ENCODE results near the gene PCDHGB5. TPM values are rescaled to one million over a fixed set of nuclear protein-coding genes. Genes with fewer than 3 reads are reported as not detected.
"Not testable (repeated sequence)": the region's sequence is repeated elsewhere in the genome, so short reads cannot be mapped to it uniquely, and the experiment has no call there.

PCDHGB5 gene
- total RNA-seq (2014; rRNA removed; shearing (Covaris generic)): not detected in 2 replicates

GRCh38 chr5:141397756-141398551 is at the start of gene PCDHGB5:
TSS of gene PCDHGB5 (plus strand) at chr5:141397947. CDS start at chr5:141398128, 181 bp downstream.
- peak; percentile 5 for DNase-seq (ENCODE audit: low spot score)
- in situ Hi-C loops (cut with HindIII; ENCODE audit: low sequenced_read_pairs): not testable (repeated sequence)

DNA sequence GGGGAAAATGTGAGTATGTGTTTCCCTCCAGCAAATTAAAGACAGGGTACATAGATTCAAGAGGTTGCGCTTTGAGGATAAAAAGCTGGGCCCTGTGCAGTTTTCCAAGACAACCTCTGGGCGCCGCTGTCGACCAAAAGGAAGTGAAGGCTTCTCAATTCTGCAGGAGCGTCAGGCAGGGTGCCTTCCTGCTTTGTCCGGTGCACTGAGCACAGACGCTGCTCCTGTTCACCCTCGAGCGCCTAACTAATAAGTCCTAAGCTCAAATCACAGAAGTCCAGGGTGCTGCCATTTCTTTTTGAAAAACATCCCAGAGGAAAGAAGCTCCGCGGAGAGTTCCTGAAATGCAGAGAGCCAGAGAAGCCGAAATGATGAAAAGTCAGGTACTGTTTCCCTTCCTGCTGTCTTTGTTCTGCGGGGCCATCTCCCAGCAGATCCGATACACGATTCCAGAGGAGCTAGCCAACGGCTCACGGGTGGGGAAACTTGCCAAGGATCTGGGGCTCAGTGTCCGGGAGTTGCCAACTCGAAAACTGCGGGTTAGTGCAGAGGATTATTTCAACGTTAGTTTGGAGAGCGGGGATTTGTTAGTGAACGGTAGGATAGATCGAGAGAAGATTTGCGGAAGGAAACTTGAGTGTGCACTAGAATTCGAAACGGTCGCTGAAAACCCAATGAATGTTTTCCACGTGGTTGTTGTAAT is 47.7 kb upstream of the PCDHGB5 start, which contains the start of gene PCDHGB1:
Gene PCDHGB1, plus strand, starts transcription at position 183 of the 703 bp plus-strand sequence. Its CDS starts 162 bp downstream, at position 345.
- in situ Hi-C loops (cut with HindIII; ENCODE audit: low sequenced_read_pairs): no loop called here
- peak; percentile 31 for DNase-seq (ENCODE audit: low spot score)

DNA sequence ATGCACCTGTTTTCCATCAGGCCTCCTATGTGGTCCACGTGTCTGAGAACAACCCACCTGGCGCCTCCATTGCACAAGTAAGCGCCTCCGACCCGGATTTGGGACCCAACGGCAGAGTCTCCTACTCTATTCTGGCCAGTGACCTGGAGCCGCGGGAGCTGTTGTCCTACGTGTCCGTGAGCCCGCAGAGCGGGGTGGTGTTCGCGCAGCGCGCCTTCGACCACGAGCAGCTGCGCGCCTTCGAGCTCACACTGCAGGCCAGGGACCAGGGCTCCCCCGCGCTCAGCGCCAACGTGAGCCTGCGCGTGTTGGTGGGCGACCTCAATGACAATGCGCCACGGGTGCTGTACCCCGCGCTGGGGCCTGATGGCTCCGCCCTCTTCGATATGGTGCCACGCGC is 46.2 kb upstream of the PCDHGB5 start:
- in situ Hi-C loops (cut with HindIII; ENCODE audit: low sequenced_read_pairs): no loop called here

GRCh38 chr5:141354900-141355469 is 42.8 kb upstream of the PCDHGB5 start, which contains the start of gene PCDHGA4:
TSS of gene PCDHGA4 (plus strand) at chr5:141355021. CDS start at chr5:141355108, 87 bp downstream.
- DNase-seq (ENCODE audit: low spot score): no peak
- in situ Hi-C loops (cut with HindIII; ENCODE audit: low sequenced_read_pairs): no loop called here

More for the DNA sequence above, 46.2 kb upstream of the PCDHGB5 start:
- no peak for DNase-seq (ENCODE audit: low spot score)

DNA sequence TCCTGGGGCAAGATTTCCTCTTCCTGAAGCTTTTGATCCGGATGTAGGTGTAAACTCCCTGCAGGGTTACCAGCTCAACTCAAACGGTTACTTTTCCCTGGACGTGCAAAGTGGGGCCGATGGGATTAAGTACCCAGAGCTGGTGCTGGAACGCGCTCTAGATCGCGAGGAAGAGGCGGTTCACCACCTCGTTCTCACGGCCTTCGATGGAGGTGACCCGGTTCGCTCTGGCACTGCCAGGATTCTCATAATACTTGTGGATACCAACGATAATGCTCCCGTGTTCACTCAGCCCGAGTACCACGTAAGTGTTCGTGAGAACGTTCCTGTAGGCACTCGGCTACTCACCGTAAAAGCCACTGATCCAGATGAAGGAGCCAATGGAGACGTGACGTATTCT is 42.1 kb upstream of the PCDHGB5 start:
- in situ Hi-C loops (cut with HindIII; ENCODE audit: low sequenced_read_pairs): no loop called here
- DNase-seq (ENCODE audit: low spot score): no peak

DNA sequence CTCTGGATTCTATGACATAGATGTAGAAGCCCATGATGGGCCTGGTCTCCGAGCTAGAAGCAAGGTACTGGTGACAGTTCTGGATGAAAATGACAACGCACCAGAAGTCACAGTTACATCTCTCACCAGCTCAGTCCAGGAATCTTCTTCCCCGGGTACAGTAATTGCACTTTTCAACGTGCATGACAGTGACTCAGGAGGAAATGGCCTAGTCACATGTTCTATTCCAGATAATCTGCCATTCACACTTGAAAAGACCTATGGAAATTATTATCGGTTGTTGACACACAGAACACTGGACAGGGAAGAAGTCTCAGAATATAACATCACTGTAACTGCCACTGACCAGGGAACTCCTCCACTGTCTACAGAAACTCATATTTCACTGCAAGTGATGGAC is 41.6 kb upstream of the PCDHGB5 start:
- in situ Hi-C loops (cut with HindIII; ENCODE audit: low sequenced_read_pairs): no loop called here
- no peak for DNase-seq (ENCODE audit: low spot score)

DNA sequence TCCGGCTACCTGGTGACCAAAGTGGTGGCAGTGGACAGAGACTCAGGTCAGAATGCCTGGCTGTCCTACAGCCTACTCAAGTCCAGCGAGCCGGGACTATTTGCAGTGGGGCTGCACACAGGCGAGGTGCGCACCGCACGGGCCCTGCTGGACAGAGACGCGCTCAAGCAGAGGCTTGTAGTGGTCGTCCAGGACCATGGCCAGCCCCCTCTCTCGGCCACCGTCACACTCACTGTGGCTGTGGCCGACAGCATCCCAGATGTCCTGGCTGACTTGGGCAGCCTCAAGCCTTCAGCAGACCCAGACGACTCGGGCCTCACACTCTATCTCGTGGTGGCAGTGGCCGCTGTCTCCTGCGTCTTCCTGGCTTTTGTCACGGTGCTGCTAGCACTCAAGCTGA is 40.8 kb upstream of the PCDHGB5 start:
- DNase-seq (ENCODE audit: low spot score): no peak
- in situ Hi-C loops (cut with HindIII; ENCODE audit: low sequenced_read_pairs): no loop called here

DNA sequence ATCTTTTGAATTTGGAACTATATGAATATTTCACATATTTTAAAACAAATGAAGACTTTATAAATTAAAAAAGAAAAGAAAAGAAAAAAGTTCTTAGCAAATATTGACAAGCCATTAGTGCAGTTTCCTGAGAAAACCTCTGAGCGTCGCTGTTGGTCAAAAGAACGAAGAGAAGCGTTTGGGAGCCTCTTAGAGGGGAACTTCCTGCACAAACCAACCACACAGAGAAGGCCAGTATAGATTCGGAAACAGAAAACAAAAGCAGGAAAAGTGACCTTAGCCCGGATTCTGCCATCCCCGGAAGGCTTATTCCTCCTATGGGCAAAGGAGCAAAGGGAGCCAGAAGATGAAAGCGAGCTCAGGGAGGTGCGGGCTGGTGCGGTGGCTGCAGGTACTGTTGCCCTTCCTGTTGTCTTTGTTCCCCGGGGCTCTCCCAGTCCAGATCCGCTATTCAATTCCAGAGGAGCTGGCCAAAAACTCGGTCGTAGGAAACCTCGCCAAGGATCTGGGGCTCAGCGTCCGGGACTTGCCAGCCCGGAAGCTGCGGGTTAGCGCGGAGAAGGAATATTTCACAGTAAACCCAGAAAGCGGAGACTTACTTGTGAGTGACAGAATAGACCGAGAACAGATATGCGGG is 37.8 kb upstream of the PCDHGB5 start, which contains the start of gene PCDHGB2:
Gene PCDHGB2, plus strand, starts transcription at position 205 of the 637 bp plus-strand sequence. Its CDS starts 142 bp downstream, at position 347.
- DNase-seq (ENCODE audit: low spot score): peak; percentile 32
- in situ Hi-C loops (cut with HindIII; ENCODE audit: low sequenced_read_pairs): no loop called here

GRCh38 chr5:141360685-141361084 is 37.1 kb upstream of the PCDHGB5 start:
- DNase-seq (ENCODE audit: low spot score): no peak
- in situ Hi-C loops (cut with HindIII; ENCODE audit: low sequenced_read_pairs): no loop called here

- in situ Hi-C loops (cut with HindIII; ENCODE audit: low sequenced_read_pairs): no loop called here
- no peak for DNase-seq (ENCODE audit: low spot score)
Measured at GRCh38 chr5:141362719-141363118, 35.0 kb upstream of the PCDHGB5 start.

GRCh38 chr5:141363952-141364660 is 33.6 kb upstream of the PCDHGB5 start, which contains the start of gene PCDHGA5:
TSS of gene PCDHGA5 (plus strand) at chr5:141364162. CDS start at chr5:141364331, 169 bp downstream.
- in situ Hi-C loops (cut with HindIII; ENCODE audit: low sequenced_read_pairs): no loop called here
- DNase-seq (ENCODE audit: low spot score): peak; percentile 25

DNA sequence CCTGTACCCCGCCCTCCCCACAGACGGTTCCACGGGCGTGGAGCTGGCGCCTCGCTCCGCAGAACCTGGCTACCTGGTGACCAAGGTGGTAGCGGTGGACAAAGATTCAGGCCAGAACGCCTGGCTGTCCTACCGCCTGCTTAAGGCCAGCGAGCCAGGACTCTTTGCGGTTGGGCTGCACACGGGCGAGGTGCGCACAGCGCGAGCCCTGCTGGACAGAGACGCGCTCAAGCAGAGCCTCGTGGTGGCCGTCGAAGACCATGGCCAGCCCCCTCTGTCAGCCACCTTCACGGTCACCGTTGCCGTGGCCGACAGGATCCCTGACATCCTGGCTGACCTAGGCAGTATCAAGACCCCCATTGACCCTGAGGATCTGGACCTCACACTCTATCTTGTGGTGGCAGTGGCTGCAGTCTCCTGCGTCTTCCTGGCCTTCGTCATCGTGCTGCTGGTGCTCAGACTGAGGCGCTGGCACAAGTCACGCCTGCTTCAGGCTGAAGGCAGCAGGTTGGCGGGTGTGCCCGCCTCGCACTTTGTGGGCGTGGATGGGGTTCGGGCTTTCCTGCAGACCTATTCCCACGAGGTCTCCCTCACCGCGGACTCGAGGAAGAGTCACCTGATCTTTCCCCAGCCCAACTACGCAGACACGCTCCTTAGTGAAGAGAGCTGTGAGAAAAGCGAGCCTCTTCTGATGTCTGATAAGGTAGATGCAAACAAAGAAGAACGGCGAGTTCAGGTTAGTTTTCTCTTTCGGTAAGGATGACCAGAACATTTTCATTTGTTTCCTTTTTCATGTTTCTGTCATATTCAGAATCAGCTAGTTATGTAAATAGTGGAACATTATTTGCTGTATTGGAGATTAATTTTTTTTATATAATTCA is 31.5 kb upstream of the PCDHGB5 start:
- in situ Hi-C loops (cut with HindIII; ENCODE audit: low sequenced_read_pairs): no loop called here
- no peak for DNase-seq (ENCODE audit: low spot score)

- no peak for DNase-seq (ENCODE audit: low spot score)
- in situ Hi-C loops (cut with HindIII; ENCODE audit: low sequenced_read_pairs): no loop called here
Measured at GRCh38 chr5:141369994-141370848, 27.5 kb upstream of the PCDHGB5 start, which contains the start of gene PCDHGB3. TSS of gene PCDHGB3 (plus strand) at chr5:141370242. CDS start at chr5:141370395, 153 bp downstream.

- DNase-seq (ENCODE audit: low spot score): no peak
- in situ Hi-C loops (cut with HindIII; ENCODE audit: low sequenced_read_pairs): no loop called here
Measured at GRCh38 chr5:141371572-141372475, 25.9 kb upstream of the PCDHGB5 start.

GRCh38 chr5:141373673-141374317 is 24.0 kb upstream of the PCDHGB5 start, which contains the start of gene PCDHGA6:
TSS of gene PCDHGA6 (plus strand) at chr5:141373891. CDS start at chr5:141374084, 193 bp downstream.
- in situ Hi-C loops (cut with HindIII; ENCODE audit: low sequenced_read_pairs): no loop called here
- peak; percentile 45 for DNase-seq (ENCODE audit: low spot score)

Data from G401 (cell line).